ENCODE results near the gene DYNC1H1. TPM values are rescaled to one million over a fixed set of nuclear protein-coding genes. Genes with fewer than 3 reads are reported as not detected.

The DYNC1H1 gene
- total RNA-seq, 1 experiment from 2014 or later, result 438 TPM

DNA sequence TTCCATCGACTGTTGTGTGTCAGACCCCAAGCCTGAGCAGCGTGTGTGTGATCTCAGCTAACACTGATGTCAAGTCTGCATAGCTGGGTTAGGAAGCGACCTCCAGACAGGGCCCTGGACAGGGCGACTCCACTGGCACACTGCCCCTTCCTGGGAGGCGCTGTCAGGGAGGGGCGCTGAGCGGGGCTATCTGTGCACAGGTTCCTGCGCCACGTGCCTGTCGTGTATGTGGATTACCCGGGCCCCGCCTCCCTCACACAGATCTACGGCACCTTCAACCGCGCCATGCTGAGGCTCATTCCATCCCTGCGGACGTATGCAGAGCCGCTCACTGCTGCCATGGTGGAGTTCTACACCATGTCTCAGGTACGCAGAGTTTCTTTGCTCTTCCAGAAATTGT, 53.9 kb downstream of the DYNC1H1 start:
- DNase-seq (ENCODE audit: low spot score) (no peak), ATAC-seq (no peak)
- 0 out of 2 replicates have a peak overlapping the region, but pooled peaks have one; percentile 24 for H3K27ac Mint-ChIP-seq
- TF ChIP-seq CBFB (CRISPR knock-in tag; IDR thresholded peaks at IDR 0.05; ENCODE audit: low read depth), result no peak
- TF ChIP-seq MYBL2 (CRISPR knock-in tag; IDR thresholded peaks at IDR 0.05), result no peak
- no peak for TF ChIP-seq ZNF416 (CRISPR knock-in tag; IDR thresholded peaks at IDR 0.05)
- no peak for TF ChIP-seq HMGA2 (CRISPR knock-in tag; IDR thresholded peaks at IDR 0.05)
- TF ChIP-seq KAT7 (CRISPR knock-in tag; IDR thresholded peaks at IDR 0.05; ENCODE audit: borderline replicate concordance), result no peak
- TF ChIP-seq PRDM15 (CRISPR knock-in tag; IDR thresholded peaks at IDR 0.05), result no peak
- TF ChIP-seq NR2C2 (CRISPR knock-in tag; IDR thresholded peaks at IDR 0.05), result no peak
- no peak for TF ChIP-seq GRHL2 (CRISPR knock-in tag; IDR thresholded peaks at IDR 0.05; ENCODE audit: insufficient replicate concordance, severe bottlenecking)
- TF ChIP-seq CREB1 (CRISPR knock-in tag; IDR thresholded peaks at IDR 0.05), result no peak
- TF ChIP-seq ZSCAN18 (CRISPR knock-in tag; IDR thresholded peaks at IDR 0.05), result no peak
- TF ChIP-seq, protein P1, sequence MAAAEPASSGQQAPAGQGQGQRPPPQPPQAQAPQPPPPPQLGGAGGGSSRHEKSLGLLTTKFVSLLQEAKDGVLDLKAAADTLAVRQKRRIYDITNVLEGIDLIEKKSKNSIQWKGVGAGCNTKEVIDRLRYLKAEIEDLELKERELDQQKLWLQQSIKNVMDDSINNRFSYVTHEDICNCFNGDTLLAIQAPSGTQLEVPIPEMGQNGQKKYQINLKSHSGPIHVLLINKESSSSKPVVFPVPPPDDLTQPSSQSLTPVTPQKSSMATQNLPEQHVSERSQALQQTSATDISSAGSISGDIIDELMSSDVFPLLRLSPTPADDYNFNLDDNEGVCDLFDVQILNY (CRISPR knock-in tag; IDR thresholded peaks at IDR 0.05), result no peak
- TF ChIP-seq, protein P2, sequence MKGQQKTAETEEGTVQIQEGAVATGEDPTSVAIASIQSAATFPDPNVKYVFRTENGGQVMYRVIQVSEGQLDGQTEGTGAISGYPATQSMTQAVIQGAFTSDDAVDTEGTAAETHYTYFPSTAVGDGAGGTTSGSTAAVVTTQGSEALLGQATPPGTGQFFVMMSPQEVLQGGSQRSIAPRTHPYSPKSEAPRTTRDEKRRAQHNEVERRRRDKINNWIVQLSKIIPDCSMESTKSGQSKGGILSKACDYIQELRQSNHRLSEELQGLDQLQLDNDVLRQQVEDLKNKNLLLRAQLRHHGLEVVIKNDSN (CRISPR knock-in tag; IDR thresholded peaks at IDR 0.05), result no peak
- TF ChIP-seq SOX15 (CRISPR knock-in tag; IDR thresholded peaks at IDR 0.05), result no peak
- no peak for TF ChIP-seq MXD4 (CRISPR knock-in tag; IDR thresholded peaks at IDR 0.05; ENCODE audit: borderline replicate concordance)
- peaks cover 90% of the 10 kb centered on the region for H3K36me3 Mint-ChIP-seq
- H3K27me3 Mint-ChIP-seq (ENCODE audit: low read depth), result no peaks in the 10 kb centered on the region
- POLR2A ChIA-PET, result no interaction called here
- no peaks in the 10 kb centered on the region for H3K4me1 Mint-ChIP-seq
- H3K4me3 Mint-ChIP-seq, result no peak overlapping the region
- CTCF ChIA-PET, result interaction anchor here (1.1 kb wide), 1 partner anchor 28 kb away, joined by 3 read pairs; no protein-coding TSS in a partner anchor
- H3K9me3 Mint-ChIP-seq, result no peaks in the 10 kb centered on the region

DNA sequence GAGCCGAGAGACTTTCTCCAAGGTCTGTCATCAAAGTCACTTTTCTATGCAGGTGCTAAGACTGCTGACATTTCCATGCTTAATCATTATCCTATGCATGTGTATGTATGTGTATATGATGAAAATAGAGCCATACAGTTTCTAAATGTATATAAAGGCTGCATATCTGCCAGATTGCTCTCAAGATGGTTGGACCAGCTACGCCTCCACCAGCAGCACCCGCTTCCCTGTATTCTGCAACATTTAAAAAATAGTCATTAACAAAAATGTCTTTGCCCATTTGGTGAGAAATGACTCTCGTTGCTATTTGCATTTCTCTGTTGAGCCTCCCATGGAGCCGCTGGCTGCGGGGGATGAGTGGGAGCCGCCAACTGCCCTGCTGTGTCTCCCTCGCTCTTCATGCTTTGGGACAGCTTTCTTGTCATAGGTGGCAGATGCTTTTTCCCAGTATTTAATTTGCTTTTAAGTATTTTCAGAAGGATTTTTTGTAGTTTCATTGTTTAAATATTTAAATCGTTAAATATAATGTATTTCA, 54.7 kb downstream of the DYNC1H1 start:
- Mint-ChIP-seq H3K9me3 (no peaks in the 10 kb centered on the region), H3K4me3 (no peak overlapping the region), H3K36me3 (peaks cover 86% of the 10 kb centered on the region), H3K27me3 (ENCODE audit: low read depth) (no peaks in the 10 kb centered on the region), H3K4me1 (no peaks in the 10 kb centered on the region), H3K27ac (no peak overlapping the region)
- CTCF ChIA-PET, result interaction anchor here (1.1 kb wide), 1 partner anchor 27 kb away, joined by 3 read pairs; no protein-coding TSS in a partner anchor
- DNase-seq (ENCODE audit: low spot score) (no peak), ATAC-seq (no peak)
- POLR2A ChIA-PET, result interaction anchor here (0.6 kb wide), 1 partner anchor 20 kb away, joined by 3 read pairs; no protein-coding TSS in a partner anchor
- TF ChIP-seq ZNF232 (CRISPR knock-in tag; IDR thresholded peaks at IDR 0.05) (no peak), ZNF219 (CRISPR knock-in tag; IDR thresholded peaks at IDR 0.05; ENCODE audit: borderline replicate concordance) (no peak), E2F4 (CRISPR knock-in tag; IDR thresholded peaks at IDR 0.05; ENCODE audit: borderline replicate concordance, low read depth) (no peak), SP1 (CRISPR knock-in tag; conservative IDR thresholded peaks at IDR 0.05) (no peak), CDX4 (CRISPR knock-in tag; IDR thresholded peaks at IDR 0.05; ENCODE audit: borderline replicate concordance) (no peak), JUN (CRISPR knock-in tag; IDR thresholded peaks at IDR 0.05) (no peak)
- TF ChIP-seq, protein P3, sequence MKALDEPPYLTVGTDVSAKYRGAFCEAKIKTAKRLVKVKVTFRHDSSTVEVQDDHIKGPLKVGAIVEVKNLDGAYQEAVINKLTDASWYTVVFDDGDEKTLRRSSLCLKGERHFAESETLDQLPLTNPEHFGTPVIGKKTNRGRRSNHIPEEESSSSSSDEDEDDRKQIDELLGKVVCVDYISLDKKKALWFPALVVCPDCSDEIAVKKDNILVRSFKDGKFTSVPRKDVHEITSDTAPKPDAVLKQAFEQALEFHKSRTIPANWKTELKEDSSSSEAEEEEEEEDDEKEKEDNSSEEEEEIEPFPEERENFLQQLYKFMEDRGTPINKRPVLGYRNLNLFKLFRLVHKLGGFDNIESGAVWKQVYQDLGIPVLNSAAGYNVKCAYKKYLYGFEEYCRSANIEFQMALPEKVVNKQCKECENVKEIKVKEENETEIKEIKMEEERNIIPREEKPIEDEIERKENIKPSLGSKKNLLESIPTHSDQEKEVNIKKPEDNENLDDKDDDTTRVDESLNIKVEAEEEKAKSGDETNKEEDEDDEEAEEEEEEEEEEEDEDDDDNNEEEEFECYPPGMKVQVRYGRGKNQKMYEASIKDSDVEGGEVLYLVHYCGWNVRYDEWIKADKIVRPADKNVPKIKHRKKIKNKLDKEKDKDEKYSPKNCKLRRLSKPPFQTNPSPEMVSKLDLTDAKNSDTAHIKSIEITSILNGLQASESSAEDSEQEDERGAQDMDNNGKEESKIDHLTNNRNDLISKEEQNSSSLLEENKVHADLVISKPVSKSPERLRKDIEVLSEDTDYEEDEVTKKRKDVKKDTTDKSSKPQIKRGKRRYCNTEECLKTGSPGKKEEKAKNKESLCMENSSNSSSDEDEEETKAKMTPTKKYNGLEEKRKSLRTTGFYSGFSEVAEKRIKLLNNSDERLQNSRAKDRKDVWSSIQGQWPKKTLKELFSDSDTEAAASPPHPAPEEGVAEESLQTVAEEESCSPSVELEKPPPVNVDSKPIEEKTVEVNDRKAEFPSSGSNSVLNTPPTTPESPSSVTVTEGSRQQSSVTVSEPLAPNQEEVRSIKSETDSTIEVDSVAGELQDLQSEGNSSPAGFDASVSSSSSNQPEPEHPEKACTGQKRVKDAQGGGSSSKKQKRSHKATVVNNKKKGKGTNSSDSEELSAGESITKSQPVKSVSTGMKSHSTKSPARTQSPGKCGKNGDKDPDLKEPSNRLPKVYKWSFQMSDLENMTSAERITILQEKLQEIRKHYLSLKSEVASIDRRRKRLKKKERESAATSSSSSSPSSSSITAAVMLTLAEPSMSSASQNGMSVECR (CRISPR knock-in tag; IDR thresholded peaks at IDR 0.05; ENCODE audit: borderline replicate concordance), result no peak
- TF ChIP-seq, protein P2 (CRISPR knock-in tag; IDR thresholded peaks at IDR 0.05), result no peak
